Left lobe of liver (tissue), 2 donors: ENCODE results near the gene RAD9A. TPM values are rescaled to one million over a fixed set of nuclear protein-coding genes. Genes with fewer than 3 reads are reported as not detected.

Experiments used
- ATAC-seq: fragments of 200-7000 bp; cut with Tn5 transposase; one replicate; pipeline ENCODE4 v1.9.1; 2020; ENCODE audit warnings: mild to moderate bottlenecking, moderate library complexity
- DNase-seq: peaks from one replicate; pipeline ENCODE4 v3.0.0-alpha.2; 2020; ENCODE audit warnings: low spot score
- total RNA-seq: library from RNA; stranded (reverse); gene quantifications from one replicate; pipeline ENCODE4 v1.2.1, GENCODE V29; 2021
- donor health status: DM: no; HTN: no; CAD: no; lungs with moderate emphysema.
- donor health status: DM: no; HTN: yes; CAD: no.

Gene RAD9A
- total RNA-seq, 1 donor from 2014 or later, result 14.9 TPM

- ATAC-seq, result no peak
- no peak for DNase-seq
Measured at GRCh38 chr11:67407688-67408163, 15.9 kb downstream of the RAD9A start.

GRCh38 chr11:67408437-67409200, 16.8 kb downstream of the RAD9A start:
- no peak for ATAC-seq
- no peak for DNase-seq

GRCh38 chr11:67409261-67409666, 17.5 kb downstream of the RAD9A start:
- ATAC-seq (no peak), DNase-seq (no peak)

- ATAC-seq (peak; percentile 38), DNase-seq (no peak)
Measured at GRCh38 chr11:67409781-67410368, 18.1 kb downstream of the RAD9A start.

- no peak for DNase-seq
- no peak for ATAC-seq
Measured at GRCh38 chr11:67410369-67410831, 18.6 kb downstream of the RAD9A start.

GRCh38 chr11:67410984-67411784, 19.4 kb downstream of the RAD9A start:
- ATAC-seq, result no peak
- no peak for DNase-seq

- no peak for DNase-seq
- ATAC-seq, result no peak
Measured at GRCh38 chr11:67411785-67412152, 20.0 kb downstream of the RAD9A start.

GRCh38 chr11:67412495-67413179, 20.9 kb downstream of the RAD9A start:
- DNase-seq (no peak), ATAC-seq (no peak)

- ATAC-seq, result no peak
- DNase-seq, result no peak
Measured at GRCh38 chr11:67413266-67413849, 21.6 kb downstream of the RAD9A start.

- no peak for DNase-seq
- ATAC-seq, result no peak
Measured at GRCh38 chr11:67415501-67416304, 23.9 kb downstream of the RAD9A start, which contains the start of gene CARNS1. Gene CARNS1 (plus strand): TSS chr11:67415678. CDS start chr11:67416200, 522 bp downstream.

GRCh38 chr11:67416416-67417335, 24.9 kb downstream of the RAD9A start:
- no peak for DNase-seq
- no peak for ATAC-seq

GRCh38 chr11:67417425-67417824, 25.6 kb downstream of the RAD9A start:
- no peak for ATAC-seq
- no peak for DNase-seq

- DNase-seq, result peak; percentile 79
Measured at GRCh38 chr11:67418476-67419281, 26.9 kb downstream of the RAD9A start.

GRCh38 chr11:67419325-67420049, 27.7 kb downstream of the RAD9A start:
- ATAC-seq (no peak), DNase-seq (no peak)

More at GRCh38 chr11:67418476-67419281, 26.9 kb downstream of the RAD9A start:
- peak; percentile 68 for ATAC-seq

- DNase-seq, result no peak
- no peak for ATAC-seq
Measured at GRCh38 chr11:67420147-67420645, 28.4 kb downstream of the RAD9A start.

- ATAC-seq (peak; percentile 91), DNase-seq (peak; percentile 99)
Measured at GRCh38 chr11:67420646-67421429, 29.1 kb downstream of the RAD9A start.
